IPS-18a (cell line): ENCODE measurements around the gene PDE4B.

Source experiments
- H3K27ac ChIP-seq: one replicate; pipeline ENCODE4 v1.5.1; 2013; ENCODE audit warnings: low read length
- H3K27me3 ChIP-seq: one replicate; pipeline ENCODE4 v1.6.1; 2013; ENCODE audit warnings: mild to moderate bottlenecking, low read length; ENCODE audit not compliant: control insufficient read depth, insufficient read depth
- H3K36me3 ChIP-seq: one replicate; pipeline ENCODE4 v1.6.1; 2013; ENCODE audit warnings: low read depth, low read length; ENCODE audit not compliant: control insufficient read depth
- H3K4me1 ChIP-seq: one replicate; pipeline ENCODE4 v1.6.1; 2013; ENCODE audit warnings: low read depth, low read length; ENCODE audit not compliant: control insufficient read depth
- H3K4me3 ChIP-seq: one replicate; pipeline ENCODE4 v1.5.1; 2013; ENCODE audit warnings: low read length
- H3K9ac ChIP-seq: one replicate; pipeline ENCODE4 v1.6.1; 2013; ENCODE audit warnings: mild to moderate bottlenecking, low read length, moderate library complexity
- H3K9me3 ChIP-seq: one replicate; pipeline ENCODE4 v1.6.1; 2013; ENCODE audit warnings: low read depth, low read length; ENCODE audit not compliant: control insufficient read depth

The PDE4B gene

GRCh38 chr1:66368261-66368660 lies 575.6 kb downstream of the PDE4B start:
- Histone ChIP-seq H3K27ac (no peak overlapping the region), H3K9me3 (no peaks in the 10 kb centered on the region), H3K4me1 (no peaks in the 10 kb centered on the region), H3K27me3 (no peaks in the 10 kb centered on the region), H3K9ac (no peak overlapping the region), H3K36me3 (peaks cover 44% of the 10 kb centered on the region), H3K4me3 (no peak overlapping the region)

- Histone ChIP-seq H3K4me3 (no peak overlapping the region), H3K27me3 (no peaks in the 10 kb centered on the region), H3K9ac (no peak overlapping the region), H3K9me3 (no peaks in the 10 kb centered on the region), H3K27ac (no peak overlapping the region), H3K36me3 (peaks cover 37% of the 10 kb centered on the region), H3K4me1 (no peaks in the 10 kb centered on the region)
Observed at GRCh38 chr1:66370462-66370971, 577.8 kb downstream of the PDE4B start.

GRCh38 chr1:66371233-66372005 lies 578.7 kb downstream of the PDE4B start:
- H3K4me1 ChIP-seq, result no peaks in the 10 kb centered on the region
- no peak overlapping the region for H3K27ac ChIP-seq
- peaks cover 28% of the 10 kb centered on the region for H3K36me3 ChIP-seq
- no peaks in the 10 kb centered on the region for H3K27me3 ChIP-seq
- H3K9me3 ChIP-seq, result no peaks in the 10 kb centered on the region
- no peak overlapping the region for H3K4me3 ChIP-seq
- no peak overlapping the region for H3K9ac ChIP-seq

GRCh38 chr1:66372522-66373101 lies 579.9 kb downstream of the PDE4B start:
- Histone ChIP-seq H3K27ac (no peak overlapping the region), H3K4me1 (no peaks in the 10 kb centered on the region)

GRCh38 chr1:66373157-66373591 lies 580.5 kb downstream of the PDE4B start:
- H3K36me3 ChIP-seq, result peaks cover 15% of the 10 kb centered on the region
- no peak overlapping the region for H3K4me3 ChIP-seq
- H3K4me1 ChIP-seq, result no peaks in the 10 kb centered on the region
- no peaks in the 10 kb centered on the region for H3K9me3 ChIP-seq
- no peaks in the 10 kb centered on the region for H3K27me3 ChIP-seq
- H3K9ac ChIP-seq, result no peak overlapping the region
- no peak overlapping the region for H3K27ac ChIP-seq

More at GRCh38 chr1:66372522-66373101, 579.9 kb downstream of the PDE4B start:
- H3K27me3 ChIP-seq, result no peaks in the 10 kb centered on the region
- no peaks in the 10 kb centered on the region for H3K9me3 ChIP-seq
- peaks cover 21% of the 10 kb centered on the region for H3K36me3 ChIP-seq
- H3K9ac ChIP-seq, result no peak overlapping the region
- H3K4me3 ChIP-seq, result no peak overlapping the region

- Histone ChIP-seq H3K9ac (no peak overlapping the region), H3K27ac (no peak overlapping the region), H3K4me1 (no peaks in the 10 kb centered on the region)
Observed at GRCh38 chr1:66374148-66374547, 581.5 kb downstream of the PDE4B start.

GRCh38 chr1:66374561-66375111 lies 581.9 kb downstream of the PDE4B start:
- Histone ChIP-seq H3K9ac (no peak overlapping the region), H3K4me3 (no peak overlapping the region), H3K27me3 (no peaks in the 10 kb centered on the region)

More at GRCh38 chr1:66374148-66374547, 581.5 kb downstream of the PDE4B start:
- Histone ChIP-seq H3K27me3 (no peaks in the 10 kb centered on the region), H3K4me3 (no peak overlapping the region), H3K9me3 (no peaks in the 10 kb centered on the region), H3K36me3 (peaks cover 12% of the 10 kb centered on the region)

GRCh38 chr1:66375125-66375524 lies 582.4 kb downstream of the PDE4B start:
- no peak overlapping the region for H3K9ac ChIP-seq
- no peak overlapping the region for H3K27ac ChIP-seq
- H3K9me3 ChIP-seq, result no peaks in the 10 kb centered on the region
- peaks cover 12% of the 10 kb centered on the region for H3K36me3 ChIP-seq
- no peaks in the 10 kb centered on the region for H3K4me1 ChIP-seq
- no peaks in the 10 kb centered on the region for H3K27me3 ChIP-seq
- H3K4me3 ChIP-seq, result no peak overlapping the region

More at GRCh38 chr1:66374561-66375111, 581.9 kb downstream of the PDE4B start:
- no peaks in the 10 kb centered on the region for H3K4me1 ChIP-seq
- no peaks in the 10 kb centered on the region for H3K9me3 ChIP-seq
- H3K27ac ChIP-seq, result no peak overlapping the region
- H3K36me3 ChIP-seq, result peaks cover 12% of the 10 kb centered on the region

GRCh38 chr1:66380452-66381212 lies 587.9 kb downstream of the PDE4B start:
- peaks cover 16% of the 10 kb centered on the region for H3K9me3 ChIP-seq
- H3K4me3 ChIP-seq, result no peak overlapping the region
- no peak overlapping the region for H3K27ac ChIP-seq
- no peaks in the 10 kb centered on the region for H3K36me3 ChIP-seq
- H3K27me3 ChIP-seq, result no peaks in the 10 kb centered on the region
- no peaks in the 10 kb centered on the region for H3K4me1 ChIP-seq
- no peak overlapping the region for H3K9ac ChIP-seq

GRCh38 chr1:66381621-66382275 lies 589.1 kb downstream of the PDE4B start:
- Histone ChIP-seq H3K9ac (no peak overlapping the region), H3K9me3 (peaks cover 25% of the 10 kb centered on the region), H3K27me3 (no peaks in the 10 kb centered on the region), H3K36me3 (no peaks in the 10 kb centered on the region), H3K4me1 (no peaks in the 10 kb centered on the region), H3K4me3 (no peak overlapping the region), H3K27ac (no peak overlapping the region)

GRCh38 chr1:66383168-66383567 lies 590.5 kb downstream of the PDE4B start:
- no peak overlapping the region for H3K27ac ChIP-seq
- H3K27me3 ChIP-seq, result no peaks in the 10 kb centered on the region
- H3K9ac ChIP-seq, result no peak overlapping the region
- no peaks in the 10 kb centered on the region for H3K36me3 ChIP-seq
- H3K4me1 ChIP-seq, result no peaks in the 10 kb centered on the region
- H3K9me3 ChIP-seq, result peaks cover 28% of the 10 kb centered on the region
- H3K4me3 ChIP-seq, result no peak overlapping the region
